ENCODE results near the gene CA5A.

Gene CA5A

GRCh38 chr16:87959391-87959990 is 23.2 kb upstream of the CA5A start:
- peak overlapping the region; percentile 57 for H3K27ac ChIP-seq
- peak overlapping the region; percentile 22 to 43 for H3K4me3 ChIP-seq (ENCODE audit: low read depth in 1 of 2, low read length in 1 of 2)
- no peaks in the 10 kb centered on the region for H3K9me3 ChIP-seq
- peaks cover 48 to 53% of the 10 kb centered on the region in 2 experiments for H3K4me1 ChIP-seq (ENCODE audit: control insufficient read depth in 1 of 2, insufficient read depth in 1 of 2, low read depth in 1 of 2, low read length in 1 of 2)
- no peak for TF ChIP-seq CTCF (IDR thresholded peaks at IDR 0.05)
- peaks cover 9% of the 10 kb centered on the region for H3K36me3 ChIP-seq
- H3K27me3 ChIP-seq: no peaks in the 10 kb centered on the region

GRCh38 chr16:87958632-87959031 is 22.3 kb upstream of the CA5A start:
- H3K27ac ChIP-seq: peak overlapping the region; percentile 57

GRCh38 chr16:87957296-87958094 is 21.2 kb upstream of the CA5A start:
- Histone ChIP-seq H3K9me3 (no peaks in the 10 kb centered on the region), H3K27me3 (no peaks in the 10 kb centered on the region), H3K36me3 (peaks cover 12% of the 10 kb centered on the region), H3K4me3 (ENCODE audit: low read depth in 1 of 2, low read length in 1 of 2) (peak overlapping the region; percentile 96), H3K27ac (peak overlapping the region; percentile 100), H3K4me1 (ENCODE audit: control insufficient read depth in 1 of 2, insufficient read depth in 1 of 2, low read depth in 1 of 2, low read length in 1 of 2) (peaks cover 60 to 68% of the 10 kb centered on the region in 2 experiments)
- no peak for TF ChIP-seq CTCF (IDR thresholded peaks at IDR 0.05)

More at GRCh38 chr16:87958632-87959031, 22.3 kb upstream of the CA5A start:
- Histone ChIP-seq H3K9me3 (no peaks in the 10 kb centered on the region), H3K4me3 (ENCODE audit: low read depth in 1 of 2, low read length in 1 of 2) (no peak overlapping the region), H3K36me3 (peaks cover 9% of the 10 kb centered on the region), H3K27me3 (no peaks in the 10 kb centered on the region), H3K4me1 (ENCODE audit: control insufficient read depth in 1 of 2, insufficient read depth in 1 of 2, low read depth in 1 of 2, low read length in 1 of 2) (peaks cover 54 to 61% of the 10 kb centered on the region in 2 experiments)
- TF ChIP-seq CTCF (IDR thresholded peaks at IDR 0.05): no peak

GRCh38 chr16:87956365-87957231 is 20.3 kb upstream of the CA5A start:
- Histone ChIP-seq H3K9me3 (no peaks in the 10 kb centered on the region), H3K4me1 (ENCODE audit: control insufficient read depth in 1 of 2, insufficient read depth in 1 of 2, low read depth in 1 of 2, low read length in 1 of 2) (peaks cover 67 to 76% of the 10 kb centered on the region in 2 experiments), H3K27ac (peak overlapping the region; percentile 100), H3K4me3 (ENCODE audit: low read depth in 1 of 2, low read length in 1 of 2) (peak overlapping the region; percentile 96), H3K27me3 (no peaks in the 10 kb centered on the region), H3K36me3 (peaks cover 16% of the 10 kb centered on the region)
- no peak for TF ChIP-seq CTCF (IDR thresholded peaks at IDR 0.05)

GRCh38 chr16:87956098-87956364 is 19.7 kb upstream of the CA5A start:
- peak overlapping the region; percentile 96 for H3K4me3 ChIP-seq (ENCODE audit: low read depth in 1 of 2, low read length in 1 of 2)
- no peak for TF ChIP-seq CTCF (IDR thresholded peaks at IDR 0.05)
- peaks cover 67 to 76% of the 10 kb centered on the region in 2 experiments for H3K4me1 ChIP-seq (ENCODE audit: control insufficient read depth in 1 of 2, insufficient read depth in 1 of 2, low read depth in 1 of 2, low read length in 1 of 2)

More at GRCh38 chr16:87956098-87956364, 19.7 kb upstream of the CA5A start:
- Histone ChIP-seq H3K27me3 (no peaks in the 10 kb centered on the region), H3K9me3 (no peaks in the 10 kb centered on the region), H3K36me3 (peaks cover 16% of the 10 kb centered on the region), H3K27ac (peak overlapping the region; percentile 100)
